Peyer's patch (tissue), 4 donors: Measurements from ENCODE around the gene PTTG1IP.

Experiments
- POLR2A ChIP-seq, 2 donors: fragments of 450-650 bp; IDR thresholded peaks; one replicate each; pipeline ENCODE4 v1.5.1; 2017; ENCODE audit warnings: antibody characterized with exemption in 2 of 2, mild to moderate bottlenecking in 2 of 2, moderate library complexity in 2 of 2
- TF ChIP-seq, protein P1 (sequence below), 6 experiments: fragments of 450-650 bp in 4 of 6; fragments of 200-600 bp in 2 of 6; sonication (generic) in 1 of 6; IDR thresholded peaks; one replicate each; pipeline ENCODE4 v1.5.1; 2017 to 2019; ENCODE audit warnings: antibody characterized with exemption in 6 of 6, mild to moderate bottlenecking in 3 of 6, moderate library complexity in 1 of 6

DNA sequence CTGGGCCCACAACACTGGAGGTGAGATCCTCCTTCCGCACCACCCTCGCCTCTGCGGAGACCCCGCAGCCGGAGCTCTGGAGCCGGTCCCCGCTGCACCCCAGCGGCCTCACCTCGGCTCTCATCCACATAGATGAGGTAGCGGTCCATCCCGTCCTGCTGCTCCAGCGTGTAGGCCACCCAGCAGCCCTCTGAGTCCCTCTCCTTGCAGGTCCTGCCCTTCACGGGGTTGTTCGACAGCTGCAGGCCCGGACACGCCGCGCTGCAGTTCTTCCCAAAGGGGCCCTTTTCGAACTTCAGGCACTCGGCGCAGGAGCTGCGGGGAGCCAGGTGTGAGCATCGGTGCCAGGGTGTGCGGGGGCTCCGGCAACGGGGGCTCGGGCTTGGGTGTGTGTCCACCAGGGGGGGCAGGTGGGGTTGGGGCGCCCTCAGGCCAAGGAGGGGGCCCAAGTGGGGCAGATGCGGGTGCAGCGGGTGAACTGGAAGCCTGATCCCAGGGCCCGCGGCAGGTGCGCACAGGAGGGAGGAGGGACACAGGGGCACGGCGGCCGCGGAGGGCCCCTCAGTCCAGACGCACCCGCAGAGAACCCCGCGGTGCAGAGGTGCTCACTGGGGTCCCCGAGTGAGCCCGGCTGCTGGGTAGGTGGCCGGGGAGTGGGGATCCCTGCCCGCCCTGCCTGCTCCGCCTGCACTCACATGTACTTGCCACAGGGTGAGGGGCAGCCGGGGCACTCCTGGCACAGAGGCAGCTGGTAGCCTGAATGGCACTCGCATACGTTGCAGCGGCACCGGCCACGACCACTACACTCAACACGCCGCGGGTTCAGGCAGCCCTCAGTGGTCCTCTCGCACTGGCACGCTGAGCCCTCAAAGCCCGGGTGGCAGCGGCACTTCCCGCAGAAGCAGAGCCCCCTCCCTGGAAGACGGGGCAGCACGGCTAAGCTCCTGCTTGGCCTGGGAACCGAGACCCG lies 15.4 kb upstream of the PTTG1IP start:
- TF ChIP-seq, protein P1, sequence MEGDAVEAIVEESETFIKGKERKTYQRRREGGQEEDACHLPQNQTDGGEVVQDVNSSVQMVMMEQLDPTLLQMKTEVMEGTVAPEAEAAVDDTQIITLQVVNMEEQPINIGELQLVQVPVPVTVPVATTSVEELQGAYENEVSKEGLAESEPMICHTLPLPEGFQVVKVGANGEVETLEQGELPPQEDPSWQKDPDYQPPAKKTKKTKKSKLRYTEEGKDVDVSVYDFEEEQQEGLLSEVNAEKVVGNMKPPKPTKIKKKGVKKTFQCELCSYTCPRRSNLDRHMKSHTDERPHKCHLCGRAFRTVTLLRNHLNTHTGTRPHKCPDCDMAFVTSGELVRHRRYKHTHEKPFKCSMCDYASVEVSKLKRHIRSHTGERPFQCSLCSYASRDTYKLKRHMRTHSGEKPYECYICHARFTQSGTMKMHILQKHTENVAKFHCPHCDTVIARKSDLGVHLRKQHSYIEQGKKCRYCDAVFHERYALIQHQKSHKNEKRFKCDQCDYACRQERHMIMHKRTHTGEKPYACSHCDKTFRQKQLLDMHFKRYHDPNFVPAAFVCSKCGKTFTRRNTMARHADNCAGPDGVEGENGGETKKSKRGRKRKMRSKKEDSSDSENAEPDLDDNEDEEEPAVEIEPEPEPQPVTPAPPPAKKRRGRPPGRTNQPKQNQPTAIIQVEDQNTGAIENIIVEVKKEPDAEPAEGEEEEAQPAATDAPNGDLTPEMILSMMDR (IDR thresholded peaks at IDR 0.05), result no peak
- TF ChIP-seq POLR2A (IDR thresholded peaks at IDR 0.05), result no peak
